ENCODE results near the gene GRAMD2A. TPM values are rescaled to one million over a fixed set of nuclear protein-coding genes. Genes with fewer than 3 reads are reported as not detected.
"Not testable (repeated sequence)": the region's sequence is repeated elsewhere in the genome, so short reads cannot be mapped to it uniquely, and the experiment has no call there.

The GRAMD2A gene
- total and polyA plus RNA-seq, 8 donors: 0.19 to 0.28 TPM; not detected in 6

DNA sequence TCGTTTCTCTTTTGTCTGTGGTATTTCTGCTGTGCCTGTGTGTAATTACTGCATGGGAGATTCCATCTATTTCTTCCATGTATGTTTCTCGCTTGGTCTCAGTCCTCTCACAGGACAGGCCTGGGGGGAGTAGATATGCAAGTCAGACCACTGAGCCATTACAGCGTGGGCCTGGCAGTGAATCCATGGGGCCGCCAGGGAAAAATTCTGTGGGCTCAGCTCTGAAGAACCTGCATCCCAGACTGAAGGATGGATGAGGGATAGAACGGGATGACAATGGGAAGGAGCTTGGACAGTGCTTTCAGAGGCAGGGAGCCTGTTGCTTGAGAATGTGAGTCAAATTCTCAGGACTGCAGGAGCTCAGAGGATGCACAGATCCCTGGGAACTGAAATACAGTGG lies 24.8 kb downstream of the GRAMD2A start:
- DNase-seq (no peak), FAIRE-seq (no peak), ATAC-seq (no peak)
- 73 to 85% methylated on average over 5 of the region's 5 CpGs for WGBS, 2 donors
- Histone ChIP-seq H3K27me3 (no peaks in the 10 kb centered on the region), H3K27ac (no peak overlapping the region), H3K4me1 (no peaks in the 10 kb centered on the region), H3K9me3 (no peaks in the 10 kb centered on the region), H3K36me3 (no peaks in the 10 kb centered on the region), H3K4me3 (no peak overlapping the region)
- intact Hi-C loops (cut with DNase I): no loop called here
- TF ChIP-seq, protein P1, sequence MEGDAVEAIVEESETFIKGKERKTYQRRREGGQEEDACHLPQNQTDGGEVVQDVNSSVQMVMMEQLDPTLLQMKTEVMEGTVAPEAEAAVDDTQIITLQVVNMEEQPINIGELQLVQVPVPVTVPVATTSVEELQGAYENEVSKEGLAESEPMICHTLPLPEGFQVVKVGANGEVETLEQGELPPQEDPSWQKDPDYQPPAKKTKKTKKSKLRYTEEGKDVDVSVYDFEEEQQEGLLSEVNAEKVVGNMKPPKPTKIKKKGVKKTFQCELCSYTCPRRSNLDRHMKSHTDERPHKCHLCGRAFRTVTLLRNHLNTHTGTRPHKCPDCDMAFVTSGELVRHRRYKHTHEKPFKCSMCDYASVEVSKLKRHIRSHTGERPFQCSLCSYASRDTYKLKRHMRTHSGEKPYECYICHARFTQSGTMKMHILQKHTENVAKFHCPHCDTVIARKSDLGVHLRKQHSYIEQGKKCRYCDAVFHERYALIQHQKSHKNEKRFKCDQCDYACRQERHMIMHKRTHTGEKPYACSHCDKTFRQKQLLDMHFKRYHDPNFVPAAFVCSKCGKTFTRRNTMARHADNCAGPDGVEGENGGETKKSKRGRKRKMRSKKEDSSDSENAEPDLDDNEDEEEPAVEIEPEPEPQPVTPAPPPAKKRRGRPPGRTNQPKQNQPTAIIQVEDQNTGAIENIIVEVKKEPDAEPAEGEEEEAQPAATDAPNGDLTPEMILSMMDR (IDR thresholded peaks at IDR 0.05): no peak

DNA sequence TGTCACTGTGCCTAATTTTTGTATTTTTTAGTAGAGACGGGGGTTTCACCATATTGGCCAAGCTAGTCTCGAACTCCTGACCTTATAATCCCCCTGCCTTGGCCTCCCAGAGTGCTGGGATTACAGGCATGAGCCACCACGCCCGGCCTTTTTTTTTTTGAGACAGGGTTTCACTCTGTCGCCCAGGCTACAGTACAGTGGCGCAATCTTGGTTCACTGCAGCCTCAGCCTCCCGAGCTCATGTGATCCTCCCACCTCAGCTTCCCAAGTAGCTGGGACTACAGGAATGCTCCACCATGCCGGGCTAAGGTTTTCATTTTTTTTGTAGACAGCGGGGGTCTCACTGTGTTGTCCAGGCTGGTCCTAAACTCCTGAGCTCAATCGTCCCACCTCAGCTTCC lies 25.6 kb downstream of the GRAMD2A start:
- DNase-seq; H3K4me3 ChIP-seq; H3K36me3 ChIP-seq; ATAC-seq; intact Hi-C loops (cut with DNase I); H3K9me3 ChIP-seq; FAIRE-seq; H3K27ac ChIP-seq; H3K27me3 ChIP-seq; H3K4me1 ChIP-seq: not testable (repeated sequence)
- 70 to 88% methylated on average over 10 of the region's 10 CpGs for WGBS, 2 donors

DNA sequence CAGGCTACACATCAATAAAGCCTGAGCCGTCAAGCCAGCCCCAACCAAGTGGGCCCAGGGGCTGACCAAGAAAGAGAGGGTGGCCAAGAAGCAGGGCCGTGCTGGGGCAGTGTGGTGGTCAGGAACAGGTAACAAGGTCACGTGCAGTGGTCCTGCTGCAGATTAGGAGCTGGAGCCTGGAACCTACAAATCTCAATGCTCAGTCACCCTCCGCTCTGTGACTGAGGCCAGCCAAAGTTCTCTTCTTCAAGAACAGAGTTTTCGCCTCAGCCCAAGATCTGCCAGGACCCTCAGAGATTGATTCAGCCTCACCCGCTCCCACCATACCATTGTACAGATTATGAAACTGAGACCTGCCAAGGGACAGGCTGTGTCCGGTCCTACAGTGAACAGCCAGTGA lies 26.9 kb downstream of the GRAMD2A start:
- no peak for FAIRE-seq
- intact Hi-C loops (cut with DNase I): no loop called here
- Histone ChIP-seq H3K27ac (no peak overlapping the region), H3K4me1 (no peaks in the 10 kb centered on the region), H3K4me3 (no peak overlapping the region), H3K27me3 (no peaks in the 10 kb centered on the region), H3K36me3 (no peaks in the 10 kb centered on the region), H3K9me3 (no peaks in the 10 kb centered on the region)
- ATAC-seq: no peak
- WGBS, 2 donors: 83 to 84% methylated on average over 7 of the region's 7 CpGs
- no peak for DNase-seq
- TF ChIP-seq, protein P1 (IDR thresholded peaks at IDR 0.05): no peak

DNA sequence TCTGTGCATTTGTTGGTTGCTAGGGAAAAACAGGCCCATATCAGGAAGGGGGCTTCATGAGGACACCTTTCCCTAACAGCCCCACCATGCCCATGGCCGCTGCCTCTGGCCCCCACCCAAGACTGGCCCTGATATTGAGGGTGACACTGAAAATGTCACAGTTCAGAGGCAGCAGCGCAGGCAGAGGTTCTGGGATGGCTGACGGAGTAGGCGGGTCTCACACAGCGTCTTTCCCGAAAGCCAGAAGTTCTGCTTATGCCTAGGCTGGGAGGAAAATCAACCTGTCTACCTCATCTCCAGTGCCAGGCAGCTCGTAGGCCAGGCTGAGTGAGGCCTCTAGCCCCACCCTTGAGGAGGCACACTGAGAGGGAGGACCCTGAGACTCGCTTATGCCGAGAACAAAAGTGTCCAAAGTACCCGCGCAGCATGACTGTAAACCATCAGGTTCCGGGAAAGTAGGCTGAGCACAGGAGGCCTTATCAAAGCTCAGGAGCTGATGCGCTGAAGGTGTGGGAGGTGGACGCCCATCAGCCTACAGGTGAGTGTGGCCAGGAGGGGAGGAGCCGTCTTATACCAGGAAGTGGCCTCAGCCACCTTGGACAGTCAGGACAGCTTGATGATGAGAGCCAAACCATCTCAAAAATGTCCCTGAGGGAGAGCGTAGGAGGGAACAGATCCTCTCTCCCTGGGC lies 27.5 kb downstream of the GRAMD2A start:
- no peaks in the 10 kb centered on the region for H3K36me3 ChIP-seq
- H3K27me3 ChIP-seq: no peaks in the 10 kb centered on the region
- ATAC-seq (peak in 1 of 4 donors; percentile 44), FAIRE-seq (no peak), DNase-seq (no peak)
- no peaks in the 10 kb centered on the region for H3K9me3 ChIP-seq
- intact Hi-C loops (cut with DNase I): loop anchor here in 1 of 3 donors (10.0 kb wide), 1 partner anchor 395 kb away; no protein-coding TSS in a partner anchor
- WGBS, 2 donors: 81 to 86% methylated on average over 16 of the region's 16 CpGs
- H3K27ac ChIP-seq: no peak overlapping the region
- no peak overlapping the region for H3K4me3 ChIP-seq
- TF ChIP-seq, protein P1 (IDR thresholded peaks at IDR 0.05): no peak
- H3K4me1 ChIP-seq: no peaks in the 10 kb centered on the region

DNA sequence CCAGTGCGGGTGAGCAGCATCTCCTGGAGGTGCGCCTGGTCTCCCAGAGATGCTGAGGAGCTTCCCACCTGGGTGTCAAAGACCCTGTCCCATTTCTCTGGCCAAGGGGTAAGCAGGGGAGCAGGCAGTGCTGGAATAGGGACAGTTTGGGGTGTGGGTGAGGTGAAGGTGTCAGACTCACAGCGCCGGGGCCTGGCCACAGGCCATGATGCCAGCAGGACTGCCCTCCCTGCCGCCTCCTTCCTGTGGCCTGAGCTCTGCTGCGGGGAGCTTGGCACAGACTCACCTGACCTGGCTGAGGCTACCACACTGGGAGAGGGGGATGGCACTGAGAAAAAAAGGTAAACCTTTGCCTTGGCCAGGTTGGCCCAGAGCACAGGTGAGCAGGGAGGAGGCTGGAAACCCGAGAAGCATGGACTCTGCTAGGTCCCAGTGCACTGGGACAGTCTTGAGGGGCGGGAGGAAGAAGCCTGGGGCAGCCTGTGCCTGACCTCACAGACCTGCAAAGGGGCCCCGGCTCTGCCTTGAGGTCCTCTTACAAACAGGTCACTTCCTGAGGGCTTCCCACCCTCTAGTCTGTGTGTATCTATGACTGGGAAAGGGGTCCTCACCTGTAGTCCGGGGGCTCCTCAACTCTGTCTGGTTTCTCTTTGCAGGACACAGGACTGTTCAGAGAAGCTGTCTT lies 28.2 kb downstream of the GRAMD2A start:
- DNase-seq: no peak
- no peak overlapping the region for H3K4me3 ChIP-seq
- intact Hi-C loops (cut with DNase I): loop anchor here in 1 of 3 donors (10.0 kb wide), 1 partner anchor 395 kb away; no protein-coding TSS in a partner anchor

More for the DNA sequence above, 28.2 kb downstream of the GRAMD2A start:
- Histone ChIP-seq H3K27ac (no peak overlapping the region), H3K9me3 (no peaks in the 10 kb centered on the region), H3K4me1 (no peaks in the 10 kb centered on the region), H3K36me3 (no peaks in the 10 kb centered on the region), H3K27me3 (no peaks in the 10 kb centered on the region)
- TF ChIP-seq, protein P1 (IDR thresholded peaks at IDR 0.05): no peak
- 57 to 66% methylated on average over 10 of the region's 10 CpGs for WGBS, 2 donors
- ATAC-seq (peak in 3 of 4 donors; percentile 14 to 49 (median 22)), FAIRE-seq (no peak)
